Glutamatergic neuron (in vitro differentiated cells): ENCODE results near the gene CA14. TPM values are rescaled to one million over a fixed set of nuclear protein-coding genes. Genes with fewer than 3 reads are reported as not detected.

ENCODE experiments used
- DNase-seq: peaks from one replicate; pipeline ENCODE4 v3.0.0; 2022
- H3K27ac Mint-ChIP-seq: one replicate; pipeline ENCODE4 v1.8.0; 2020; ENCODE audit warnings: mild to moderate bottlenecking, mixed read lengths, inconsistent platforms; ENCODE audit not compliant: unreplicated experiment
- H3K27me3 Mint-ChIP-seq: one replicate; pipeline ENCODE4 v1.8.0; 2020; ENCODE audit warnings: mild to moderate bottlenecking, moderate library complexity, mixed read lengths, inconsistent platforms; ENCODE audit not compliant: unreplicated experiment
- H3K36me3 Mint-ChIP-seq: one replicate; pipeline ENCODE4 v1.8.0; 2020; ENCODE audit warnings: mild to moderate bottlenecking, mixed read lengths, inconsistent platforms; ENCODE audit not compliant: unreplicated experiment
- H3K4me1 Mint-ChIP-seq: one replicate; pipeline ENCODE4 v1.8.0; 2020; ENCODE audit warnings: mild to moderate bottlenecking, low read depth, mixed read lengths, inconsistent platforms; ENCODE audit not compliant: unreplicated experiment
- H3K4me3 Mint-ChIP-seq: one replicate; pipeline ENCODE4 v1.8.0; 2020; ENCODE audit warnings: mild to moderate bottlenecking, mixed read lengths, inconsistent platforms; ENCODE audit not compliant: unreplicated experiment
- H3K9me3 Mint-ChIP-seq: one replicate; pipeline ENCODE4 v1.8.0; 2020; ENCODE audit warnings: mild to moderate bottlenecking, moderate library complexity, mixed read lengths, inconsistent platforms; ENCODE audit not compliant: unreplicated experiment
- CTCF ChIP-seq: fragments of 200-600 bp; sonication (generic); IDR thresholded peaks from one replicate; pipeline ENCODE4 v1.5.0; 2021; ENCODE audit not compliant: partially characterized antibody, unreplicated experiment
- total RNA-seq: library from RNA; stranded (reverse); fragmentation: NEBNext Ultra II Directional; extraction: Animal tissue kit (Norgen Biotek cat#: 25700); gene quantifications from one replicate; pipeline ENCODE4 v1.2.1, GENCODE V29; 2021; ENCODE audit not compliant: unreplicated experiment

CA14 gene
- total RNA-seq, 1 donor from 2014 or later = 1.5 TPM

GRCh38 chr1:150309758-150310508, 52.4 kb downstream of the CA14 start:
- Mint-ChIP-seq H3K36me3 (no peaks in the 10 kb centered on the region), H3K27ac (no peak overlapping the region), H3K27me3 (peaks cover 3% of the 10 kb centered on the region)

GRCh38 chr1:150311762-150312161, 54.2 kb downstream of the CA14 start:
- Mint-ChIP-seq H3K27me3 (peaks cover 3% of the 10 kb centered on the region), H3K4me1 (peaks cover 4% of the 10 kb centered on the region), H3K9me3 (no peaks in the 10 kb centered on the region), H3K4me3 (no peak overlapping the region), H3K36me3 (no peaks in the 10 kb centered on the region), H3K27ac (no peak overlapping the region)
- no peak for DNase-seq
- TF ChIP-seq CTCF = no peak

More at GRCh38 chr1:150309758-150310508, 52.4 kb downstream of the CA14 start:
- no peak for TF ChIP-seq CTCF
- no peaks in the 10 kb centered on the region for H3K9me3 Mint-ChIP-seq
- peaks cover 4% of the 10 kb centered on the region for H3K4me1 Mint-ChIP-seq
- DNase-seq = no peak
- no peak overlapping the region for H3K4me3 Mint-ChIP-seq

Other genes with a start within 250 kb of the CA14 start
- gene OTUD7B, start 247.0 kb upstream of the CA14 start, total RNA-seq = 15.4 TPM
- gene VPS45, start 190.0 kb upstream of the CA14 start, total RNA-seq = 60.0 TPM
- gene PLEKHO1, start 107.9 kb upstream of the CA14 start, total RNA-seq = 142 TPM
- 24.3 TPM for gene ANP32E, start 21.7 kb upstream of the CA14 start, total RNA-seq
- gene APH1A, start 11.2 kb downstream of the CA14 start, total RNA-seq = 94.2 TPM
- 1.3 TPM for gene C1orf54, start 15.0 kb downstream of the CA14 start, total RNA-seq
- 4.7 TPM for gene CIART, start 24.8 kb downstream of the CA14 start, total RNA-seq
- 115 TPM for gene MRPS21, start 36.1 kb downstream of the CA14 start, total RNA-seq
- 57.6 TPM for gene PRPF3, start 63.8 kb downstream of the CA14 start, total RNA-seq
- 26.9 TPM for gene RPRD2, start 106.4 kb downstream of the CA14 start, total RNA-seq
- 38.7 TPM for gene TARS2, start 229.6 kb downstream of the CA14 start, total RNA-seq